Chondrocyte (in vitro differentiated cells): ENCODE measurements around the gene MANEA. TPM values are rescaled to one million over a fixed set of nuclear protein-coding genes. Genes with fewer than 3 reads are reported as not detected.

Experiments
- DNase-seq: peaks from one replicate; pipeline ENCODE4 v3.0.0; 2021; ENCODE audit warnings: mixed read lengths, low spot score
- H3K27ac Mint-ChIP-seq: one replicate; pipeline ENCODE4 v1.8.0; 2021; ENCODE audit warnings: mild to moderate bottlenecking, moderate library complexity, mixed read lengths; ENCODE audit not compliant: unreplicated experiment
- H3K27me3 Mint-ChIP-seq: 2 replicates; pipeline ENCODE4 v1.8.0; 2021; ENCODE audit warnings: low read depth, mixed read lengths
- H3K36me3 Mint-ChIP-seq: 2 replicates; pipeline ENCODE4 v1.8.0; 2021; ENCODE audit warnings: low read depth, mixed read lengths
- H3K4me1 Mint-ChIP-seq: 2 replicates; pipeline ENCODE4 v1.8.0; 2021; ENCODE audit warnings: low read depth, mild to moderate bottlenecking, mixed read lengths
- H3K4me3 Mint-ChIP-seq: one replicate; pipeline ENCODE4 v1.8.0; 2021; ENCODE audit warnings: mild to moderate bottlenecking, moderate library complexity, mixed read lengths; ENCODE audit not compliant: unreplicated experiment
- H3K9me3 Mint-ChIP-seq: 2 replicates; pipeline ENCODE4 v1.8.0; 2021; ENCODE audit warnings: low read depth, mixed read lengths
- total RNA-seq: library from RNA; stranded (reverse); gene quantifications from 3 replicates; pipeline ENCODE4 v1.2.1, GENCODE V29; 2021
- TF ChIP-seq, protein P1 (sequence below): fragments of 200-600 bp; sonication (generic); IDR thresholded peaks from 2 replicates; pipeline ENCODE4 v1.5.0; 2021; ENCODE audit warnings: antibody characterized with exemption, mild to moderate bottlenecking, moderate library complexity

The MANEA gene
- total RNA-seq, 1 donor from 2014 or later, result 12.0 TPM

DNA sequence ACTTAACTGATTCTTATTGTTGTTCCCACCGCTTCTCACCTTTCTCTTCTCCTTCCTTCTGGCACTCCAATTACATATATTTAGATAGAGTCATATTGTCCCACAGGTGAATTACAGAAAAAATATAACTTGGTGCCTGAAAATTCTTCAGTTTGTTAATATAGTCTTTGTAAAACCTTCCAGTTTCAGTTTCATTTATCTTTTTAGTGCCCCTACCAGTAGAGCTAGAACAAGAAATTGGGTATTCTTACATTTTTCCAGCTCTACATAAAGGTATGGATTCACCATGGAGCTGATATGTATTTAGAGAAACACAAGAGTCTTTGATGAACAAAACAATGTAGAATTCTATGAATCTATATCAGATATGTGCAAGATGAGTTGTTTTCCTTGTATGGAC is 10.7 kb downstream of the MANEA start:
- no peak for DNase-seq
- Mint-ChIP-seq H3K4me3 (no peak overlapping the region), H3K36me3 (peaks cover 6% of the 10 kb centered on the region), H3K4me1 (peaks cover under 1% of the 10 kb centered on the region), H3K9me3 (peaks cover 18% of the 10 kb centered on the region), H3K27ac (no peak overlapping the region), H3K27me3 (no peaks in the 10 kb centered on the region)
- TF ChIP-seq, protein P1, sequence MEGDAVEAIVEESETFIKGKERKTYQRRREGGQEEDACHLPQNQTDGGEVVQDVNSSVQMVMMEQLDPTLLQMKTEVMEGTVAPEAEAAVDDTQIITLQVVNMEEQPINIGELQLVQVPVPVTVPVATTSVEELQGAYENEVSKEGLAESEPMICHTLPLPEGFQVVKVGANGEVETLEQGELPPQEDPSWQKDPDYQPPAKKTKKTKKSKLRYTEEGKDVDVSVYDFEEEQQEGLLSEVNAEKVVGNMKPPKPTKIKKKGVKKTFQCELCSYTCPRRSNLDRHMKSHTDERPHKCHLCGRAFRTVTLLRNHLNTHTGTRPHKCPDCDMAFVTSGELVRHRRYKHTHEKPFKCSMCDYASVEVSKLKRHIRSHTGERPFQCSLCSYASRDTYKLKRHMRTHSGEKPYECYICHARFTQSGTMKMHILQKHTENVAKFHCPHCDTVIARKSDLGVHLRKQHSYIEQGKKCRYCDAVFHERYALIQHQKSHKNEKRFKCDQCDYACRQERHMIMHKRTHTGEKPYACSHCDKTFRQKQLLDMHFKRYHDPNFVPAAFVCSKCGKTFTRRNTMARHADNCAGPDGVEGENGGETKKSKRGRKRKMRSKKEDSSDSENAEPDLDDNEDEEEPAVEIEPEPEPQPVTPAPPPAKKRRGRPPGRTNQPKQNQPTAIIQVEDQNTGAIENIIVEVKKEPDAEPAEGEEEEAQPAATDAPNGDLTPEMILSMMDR, result no peak

DNA sequence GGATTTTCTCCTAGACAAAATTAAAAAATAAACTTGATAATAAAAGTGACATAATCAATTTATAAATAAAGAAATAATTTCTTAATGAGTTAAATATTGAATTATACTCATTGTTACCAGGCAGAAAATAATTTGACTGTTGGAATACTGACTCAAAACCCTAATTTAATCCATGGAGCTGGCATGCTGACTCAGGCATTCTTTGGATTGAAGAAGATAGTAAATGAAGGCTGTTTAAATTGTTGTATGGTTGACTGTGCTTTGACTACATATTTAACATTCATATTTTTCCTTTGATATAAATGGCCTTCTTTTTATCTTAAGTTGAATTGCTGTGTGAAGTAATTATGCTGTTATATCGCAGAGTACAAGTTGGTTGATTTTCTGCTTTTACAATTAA is 11.7 kb downstream of the MANEA start:
- H3K36me3 Mint-ChIP-seq, result peaks cover 4% of the 10 kb centered on the region
- H3K4me1 Mint-ChIP-seq, result peaks cover 6% of the 10 kb centered on the region
- H3K27me3 Mint-ChIP-seq, result no peaks in the 10 kb centered on the region
- DNase-seq, result no peak
- TF ChIP-seq, protein P1, result no peak
- H3K9me3 Mint-ChIP-seq, result peaks cover 13% of the 10 kb centered on the region
- no peak overlapping the region for H3K4me3 Mint-ChIP-seq
- H3K27ac Mint-ChIP-seq, result no peak overlapping the region

DNA sequence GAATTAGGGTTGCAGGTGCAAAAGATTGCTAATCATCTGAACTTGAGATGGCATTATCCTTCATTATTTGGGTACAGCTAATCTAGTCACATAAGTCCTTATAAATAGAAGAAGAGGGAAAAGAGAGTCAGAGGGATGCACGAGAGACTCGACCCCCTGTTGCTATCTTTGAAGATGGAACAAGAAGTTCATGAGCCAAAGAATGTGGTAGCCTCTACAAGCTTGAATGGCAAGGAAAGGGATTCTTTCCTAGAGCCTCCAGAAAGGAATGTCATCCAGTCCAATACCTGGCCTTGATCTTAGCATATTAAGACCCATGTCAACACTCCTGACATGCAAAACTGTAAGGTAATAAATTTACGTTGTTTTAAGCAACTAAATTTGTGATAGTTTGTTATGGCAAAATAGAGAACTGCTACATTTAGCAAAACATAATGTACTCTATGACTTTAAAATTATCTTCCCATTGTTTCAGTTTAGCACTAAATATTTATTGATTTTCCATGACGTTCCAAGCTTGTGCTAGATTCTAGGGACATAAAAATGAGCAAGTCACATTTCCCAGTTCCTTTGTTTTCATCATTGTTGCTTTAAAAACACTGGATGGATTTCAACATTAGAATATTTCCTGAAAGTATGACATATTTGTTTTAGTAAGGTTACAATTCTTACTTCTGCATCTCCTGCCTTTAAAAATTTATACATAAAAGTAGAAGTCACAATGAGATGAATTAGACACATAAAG is 12.7 kb downstream of the MANEA start:
- peaks cover 15% of the 10 kb centered on the region for H3K4me1 Mint-ChIP-seq

DNA sequence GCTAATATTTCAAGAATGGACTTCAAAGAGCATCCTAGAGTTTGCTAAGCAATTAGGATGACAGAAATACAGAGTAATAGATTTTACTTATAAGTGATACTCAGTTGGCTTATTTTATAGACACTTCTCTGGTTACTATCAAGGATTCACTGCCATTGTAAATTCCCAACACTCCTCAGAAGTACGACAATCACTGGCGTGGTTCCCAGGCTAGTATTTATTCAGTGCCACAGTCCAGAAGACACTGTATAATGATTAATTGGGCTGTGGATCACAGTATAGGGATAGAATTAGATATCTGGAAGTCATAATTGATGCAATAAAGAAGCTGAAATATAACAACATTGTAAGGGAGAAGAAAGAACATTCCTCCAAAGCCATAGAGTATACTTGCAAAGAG is 15.7 kb downstream of the MANEA start:
- Mint-ChIP-seq H3K27ac (no peak overlapping the region), H3K9me3 (peaks cover 6% of the 10 kb centered on the region)

More for the DNA sequence above, 12.7 kb downstream of the MANEA start:
- H3K36me3 Mint-ChIP-seq, result no peaks in the 10 kb centered on the region
- TF ChIP-seq, protein P1, result no peak
- H3K4me3 Mint-ChIP-seq, result no peak overlapping the region
- peaks cover 6% of the 10 kb centered on the region for H3K9me3 Mint-ChIP-seq
- no peak for DNase-seq
- H3K27me3 Mint-ChIP-seq, result no peaks in the 10 kb centered on the region
- no peak overlapping the region for H3K27ac Mint-ChIP-seq

DNA sequence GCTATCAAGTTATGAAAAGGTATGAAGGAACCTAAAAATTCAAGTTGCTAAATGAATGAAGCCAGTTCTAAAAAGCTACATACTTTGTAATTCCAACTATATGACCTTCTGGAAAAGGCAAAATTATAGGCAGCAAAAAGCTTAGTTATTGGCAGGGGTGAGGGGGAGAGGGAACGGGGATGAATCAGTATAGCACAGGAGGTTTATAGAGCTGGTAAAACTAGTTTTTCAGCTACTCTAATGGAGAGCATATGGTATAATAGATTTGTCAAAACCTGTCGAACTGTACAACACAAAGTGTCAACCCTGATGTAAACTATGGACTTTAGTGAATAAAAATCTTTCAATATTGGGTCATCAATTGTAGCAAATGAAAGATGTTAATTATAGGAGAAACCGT is 18.7 kb downstream of the MANEA start:
- TF ChIP-seq, protein P1, result no peak
- Mint-ChIP-seq H3K4me1 (peaks cover 23% of the 10 kb centered on the region), H3K27me3 (no peaks in the 10 kb centered on the region), H3K27ac (no peak overlapping the region), H3K9me3 (peaks cover 6% of the 10 kb centered on the region), H3K36me3 (no peaks in the 10 kb centered on the region), H3K4me3 (no peak overlapping the region)
- DNase-seq, result no peak

More for the DNA sequence above, 15.7 kb downstream of the MANEA start:
- DNase-seq, result no peak
- H3K4me3 Mint-ChIP-seq, result no peak overlapping the region
- H3K36me3 Mint-ChIP-seq, result no peaks in the 10 kb centered on the region
- peaks cover 23% of the 10 kb centered on the region for H3K4me1 Mint-ChIP-seq
- H3K27me3 Mint-ChIP-seq, result no peaks in the 10 kb centered on the region
- TF ChIP-seq, protein P1, result no peak
